Chondrocyte (in vitro differentiated cells): ENCODE results near the gene HS6ST2. TPM values are rescaled to one million over a fixed set of nuclear protein-coding genes. Genes with fewer than 3 reads are reported as not detected.

Source experiments
- DNase-seq: peaks from one replicate; pipeline ENCODE4 v3.0.0; 2021; ENCODE audit warnings: mixed read lengths, low spot score
- H3K27ac Mint-ChIP-seq: one replicate; pipeline ENCODE4 v1.8.0; 2021; ENCODE audit warnings: mild to moderate bottlenecking, moderate library complexity, mixed read lengths; ENCODE audit not compliant: unreplicated experiment
- H3K27me3 Mint-ChIP-seq: 2 replicates; pipeline ENCODE4 v1.8.0; 2021; ENCODE audit warnings: low read depth, mixed read lengths
- H3K36me3 Mint-ChIP-seq: 2 replicates; pipeline ENCODE4 v1.8.0; 2021; ENCODE audit warnings: low read depth, mixed read lengths
- H3K4me1 Mint-ChIP-seq: 2 replicates; pipeline ENCODE4 v1.8.0; 2021; ENCODE audit warnings: low read depth, mild to moderate bottlenecking, mixed read lengths
- H3K4me3 Mint-ChIP-seq: one replicate; pipeline ENCODE4 v1.8.0; 2021; ENCODE audit warnings: mild to moderate bottlenecking, moderate library complexity, mixed read lengths; ENCODE audit not compliant: unreplicated experiment
- H3K9me3 Mint-ChIP-seq: 2 replicates; pipeline ENCODE4 v1.8.0; 2021; ENCODE audit warnings: low read depth, mixed read lengths
- CTCF ChIP-seq: fragments of 200-600 bp; sonication (generic); IDR thresholded peaks from 2 replicates; pipeline ENCODE4 v1.5.0; 2021; ENCODE audit warnings: antibody characterized with exemption, mild to moderate bottlenecking, moderate library complexity
- total RNA-seq: library from RNA; stranded (reverse); gene quantifications from 3 replicates; pipeline ENCODE4 v1.2.1, GENCODE V29; 2021

HS6ST2 gene
- total RNA-seq, 1 donor from 2014 or later: 1.9 TPM

DNA sequence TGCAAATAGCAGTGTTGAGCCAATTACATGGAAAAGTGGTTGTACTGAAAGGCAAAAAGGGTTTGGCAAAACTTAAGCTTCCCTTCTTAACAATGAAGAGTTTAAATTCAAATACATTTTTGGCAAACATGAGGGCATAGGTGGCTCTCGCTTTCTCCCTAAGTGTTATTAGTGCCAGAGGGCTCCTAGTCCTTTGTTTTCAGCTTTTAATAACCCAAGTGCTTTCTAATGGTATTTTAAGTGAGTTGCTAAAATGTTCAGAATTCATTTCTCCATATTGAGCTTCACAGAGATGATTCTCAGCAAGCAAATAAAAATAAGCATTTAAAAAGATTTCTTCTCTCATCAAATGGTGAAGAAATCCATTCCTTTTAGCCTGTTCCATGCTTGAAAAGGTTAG is 123.7 kb downstream of the HS6ST2 start:
- H3K36me3 Mint-ChIP-seq: no peaks in the 10 kb centered on the region
- no peaks in the 10 kb centered on the region for H3K27me3 Mint-ChIP-seq
- H3K9me3 Mint-ChIP-seq: no peaks in the 10 kb centered on the region

DNA sequence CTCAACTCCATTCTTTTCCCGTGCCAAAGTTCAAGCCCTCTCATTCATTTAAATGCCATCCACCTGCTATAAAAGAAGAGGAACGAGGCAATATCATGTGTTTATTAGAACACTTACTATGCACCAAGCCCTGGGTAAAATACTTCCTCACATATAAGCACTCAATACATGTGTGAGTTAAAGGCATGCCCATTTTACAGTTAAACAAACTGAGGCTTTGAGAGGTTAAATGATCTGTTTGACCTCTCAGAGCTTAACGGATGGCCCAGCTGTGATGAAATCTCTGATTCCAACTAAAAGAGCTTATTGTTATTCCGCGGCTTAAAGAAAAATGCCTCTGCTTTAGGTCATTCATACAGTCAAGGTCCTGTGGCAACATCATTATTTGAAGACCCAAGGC is 124.3 kb downstream of the HS6ST2 start:
- no peaks in the 10 kb centered on the region for H3K9me3 Mint-ChIP-seq
- H3K36me3 Mint-ChIP-seq: no peaks in the 10 kb centered on the region
- peaks cover 22% of the 10 kb centered on the region for H3K4me1 Mint-ChIP-seq
- TF ChIP-seq CTCF: no peak
- no peak overlapping the region for H3K4me3 Mint-ChIP-seq
- no peak overlapping the region for H3K27ac Mint-ChIP-seq
- DNase-seq: no peak
- H3K27me3 Mint-ChIP-seq: no peaks in the 10 kb centered on the region

More for the DNA sequence above, 123.7 kb downstream of the HS6ST2 start:
- TF ChIP-seq CTCF: no peak
- no peak for DNase-seq
- no peak overlapping the region for H3K27ac Mint-ChIP-seq
- H3K4me1 Mint-ChIP-seq: peaks cover 22% of the 10 kb centered on the region
- no peak overlapping the region for H3K4me3 Mint-ChIP-seq

DNA sequence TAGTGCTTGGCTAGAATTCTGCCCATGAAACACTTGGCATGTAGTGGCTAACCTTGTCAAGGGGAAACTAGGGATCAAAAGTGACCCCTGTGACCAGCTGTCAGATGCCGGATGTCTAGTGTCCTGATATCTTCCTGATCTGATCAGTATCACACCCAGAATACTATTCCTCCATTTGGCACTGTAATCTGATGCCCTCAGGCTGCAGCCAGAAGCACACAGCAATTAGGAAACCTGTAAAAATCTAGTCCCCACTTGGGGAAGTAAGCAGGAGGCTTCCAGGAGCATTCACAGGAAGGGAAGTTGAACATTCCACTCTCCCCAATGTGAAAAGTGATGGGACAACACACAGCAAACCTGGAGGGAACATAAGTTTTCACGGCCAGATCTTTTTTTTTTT is 125.1 kb downstream of the HS6ST2 start:
- peaks cover 22% of the 10 kb centered on the region for H3K4me1 Mint-ChIP-seq
- no peak for TF ChIP-seq CTCF
- no peaks in the 10 kb centered on the region for H3K9me3 Mint-ChIP-seq
- no peak for DNase-seq
- no peaks in the 10 kb centered on the region for H3K27me3 Mint-ChIP-seq
- H3K27ac Mint-ChIP-seq: no peak overlapping the region
- no peaks in the 10 kb centered on the region for H3K36me3 Mint-ChIP-seq
- H3K4me3 Mint-ChIP-seq: no peak overlapping the region

DNA sequence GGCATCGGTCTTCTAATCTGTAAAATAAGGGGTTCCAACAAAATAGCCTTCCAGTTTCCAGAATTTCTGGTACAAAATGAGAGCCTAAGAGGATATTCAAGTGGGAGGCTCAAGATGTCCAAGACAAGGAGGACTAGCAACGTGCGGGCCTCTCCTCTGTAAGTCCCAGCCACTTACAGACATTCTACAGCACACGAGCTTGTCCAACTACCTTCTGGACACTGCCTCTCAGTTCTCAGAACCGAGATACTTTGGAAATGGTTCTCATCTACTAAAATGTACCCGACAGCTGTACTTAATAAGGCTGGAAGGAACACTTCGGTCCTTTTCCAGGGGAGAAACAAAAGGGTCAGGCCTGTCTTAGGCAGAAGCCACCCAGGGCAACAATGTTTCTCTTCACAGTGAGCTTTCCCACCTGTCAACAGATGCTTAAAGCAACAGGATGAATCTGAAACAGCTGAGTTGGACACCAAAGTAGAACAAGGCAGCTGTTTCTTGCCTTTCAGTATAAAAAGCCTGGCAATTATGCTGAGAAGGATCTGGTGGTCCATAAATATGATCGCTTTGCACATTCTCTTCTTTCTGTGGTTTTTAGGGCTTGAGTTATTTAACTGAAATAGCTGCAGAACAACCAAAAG is 127.0 kb downstream of the HS6ST2 start:
- DNase-seq: no peak
- H3K9me3 Mint-ChIP-seq: no peaks in the 10 kb centered on the region
- H3K36me3 Mint-ChIP-seq: no peaks in the 10 kb centered on the region
- no peaks in the 10 kb centered on the region for H3K27me3 Mint-ChIP-seq
- no peak for TF ChIP-seq CTCF
- no peak overlapping the region for H3K27ac Mint-ChIP-seq
- H3K4me3 Mint-ChIP-seq: no peak overlapping the region
- H3K4me1 Mint-ChIP-seq: peaks cover 9% of the 10 kb centered on the region

DNA sequence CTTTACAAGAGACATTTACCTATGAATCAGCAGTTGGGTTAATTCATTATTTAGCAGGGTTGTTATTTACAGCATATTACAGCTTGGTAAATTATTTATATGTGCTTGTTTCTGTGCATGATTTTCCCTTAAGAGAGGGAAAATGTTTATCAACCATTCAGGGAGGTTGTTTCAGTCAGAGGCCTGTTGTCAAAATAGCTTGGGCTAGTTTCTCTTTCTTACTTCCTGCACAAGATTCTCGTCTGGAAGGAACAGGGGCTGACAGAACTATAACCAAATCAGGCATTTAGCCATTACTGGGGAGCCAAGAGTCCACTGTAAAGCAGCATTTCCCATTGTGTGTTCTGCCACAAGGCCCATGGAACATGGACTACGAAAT is 135.8 kb downstream of the HS6ST2 start:
- no peaks in the 10 kb centered on the region for H3K36me3 Mint-ChIP-seq
- TF ChIP-seq CTCF: no peak
- H3K4me1 Mint-ChIP-seq: no peaks in the 10 kb centered on the region
- DNase-seq: no peak
- H3K27ac Mint-ChIP-seq: no peak overlapping the region
- no peak overlapping the region for H3K4me3 Mint-ChIP-seq
- no peaks in the 10 kb centered on the region for H3K27me3 Mint-ChIP-seq
- no peaks in the 10 kb centered on the region for H3K9me3 Mint-ChIP-seq
